Measurements from ENCODE around the gene NTNG1.

- TF ChIP-seq GATA3 (IDR thresholded peaks at IDR 0.05; ENCODE audit: low read depth, low read length): no peak
- TF ChIP-seq GATA2 (IDR thresholded peaks at IDR 0.05; ENCODE audit: low read depth, low read length): no peak
These were observed 346.7 kb downstream of the NTNG1 start for GRCh38 chr1:107487506-107487905.

Measured in SH-SY5Y (cell line).